Measurements from ENCODE around the gene EP400.
A peak's percentile ranks its signal among the peaks of the same experiment; 100 is the strongest.

Gene EP400

DNA sequence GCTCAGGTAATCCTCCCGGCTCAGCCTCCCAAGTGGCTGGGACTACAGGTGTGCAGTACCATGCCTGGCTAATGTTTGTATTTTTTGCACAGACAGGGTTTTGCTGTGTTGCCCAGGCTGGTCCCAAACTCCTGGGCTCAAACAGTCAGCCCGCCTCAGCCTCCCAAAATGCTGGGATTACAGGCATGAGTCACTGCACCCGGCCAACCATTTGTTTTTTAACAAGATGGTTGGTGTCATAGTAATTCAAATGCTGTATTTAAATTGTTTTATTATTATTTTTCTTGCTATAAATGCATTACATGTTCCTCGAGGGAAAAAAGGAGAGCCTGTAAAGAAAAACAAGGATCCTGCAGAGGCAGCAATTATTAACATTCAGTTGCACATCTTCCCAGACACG lies 83.9 kb downstream of the EP400 start:
- ChIA-PET POLR2A (no interaction called here), CTCF (interaction anchor here (0.7 kb wide), 1 partner anchor 11 kb away, joined by 3 read pairs; no protein-coding TSS in a partner anchor)
- H3K27ac ChIP-seq (ENCODE audit: extremely low read depth, low read depth, low read length): no peak overlapping the region

DNA sequence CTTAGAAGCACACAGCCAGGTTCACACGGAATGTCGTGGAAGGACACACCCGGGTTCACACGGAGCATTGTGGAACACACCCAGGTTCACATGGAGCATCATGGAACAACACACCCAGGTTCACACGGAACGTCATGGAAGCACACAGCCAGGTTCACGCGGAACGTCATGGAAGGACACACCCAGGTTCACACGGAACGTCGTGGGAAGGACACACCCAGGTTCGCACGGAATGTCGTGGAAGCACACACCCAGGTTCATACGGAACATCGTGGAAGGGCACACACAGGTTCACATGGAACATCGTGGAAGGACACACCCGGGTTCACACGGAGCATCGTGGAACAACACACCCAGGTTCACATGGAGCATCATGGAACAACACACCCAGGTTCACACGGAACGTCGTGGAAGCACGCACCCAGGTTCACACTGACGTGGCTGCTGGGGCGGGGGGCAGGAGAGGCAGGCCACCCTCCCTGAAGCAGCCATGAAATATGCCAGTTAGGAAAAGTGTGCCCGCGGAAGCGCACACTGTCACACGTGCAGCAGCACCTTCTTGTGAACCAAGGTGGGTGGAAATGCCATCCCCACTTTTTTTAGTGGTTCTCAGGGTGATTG lies 86.4 kb downstream of the EP400 start:
- Histone ChIP-seq H3K4me1 (ENCODE audit: control insufficient read depth, insufficient read depth, low read length) (no peaks in the 10 kb centered on the region), H3K27ac (ENCODE audit: extremely low read depth, low read depth, low read length) (no peak overlapping the region), H3K36me3 (ENCODE audit: control insufficient read depth in 2 of 2, insufficient read depth in 1 of 2, low read length in 2 of 2) (peaks cover 26 to 87% of the 10 kb centered on the region in 2 experiments), H3K9me3 (ENCODE audit: control insufficient read depth, insufficient read depth, low read depth, low read length) (no peaks in the 10 kb centered on the region), H3K4me3 (ENCODE audit: low read depth, low read length) (no peak overlapping the region)
- CTCF ChIA-PET: no interaction called here
- POLR2A ChIA-PET: no interaction called here
- no peak for TF ChIP-seq ZBTB48 (tag by site-specific recombination; IDR thresholded peaks at IDR 0.05)
- TF ChIP-seq ELK4 (IDR thresholded peaks at IDR 0.05; ENCODE audit: borderline replicate concordance, low read depth, low read length): no peak

More for the DNA sequence above, 83.9 kb downstream of the EP400 start:
- H3K9me3 ChIP-seq (ENCODE audit: control insufficient read depth, insufficient read depth, low read depth, low read length): no peaks in the 10 kb centered on the region
- H3K4me1 ChIP-seq (ENCODE audit: control insufficient read depth, insufficient read depth, low read length): no peaks in the 10 kb centered on the region
- H3K36me3 ChIP-seq (ENCODE audit: control insufficient read depth in 2 of 2, insufficient read depth in 1 of 2, low read length in 2 of 2): peaks cover 22 to 96% of the 10 kb centered on the region in 2 experiments
- no peak overlapping the region for H3K4me3 ChIP-seq (ENCODE audit: low read depth, low read length)
- TF ChIP-seq, protein P1, sequence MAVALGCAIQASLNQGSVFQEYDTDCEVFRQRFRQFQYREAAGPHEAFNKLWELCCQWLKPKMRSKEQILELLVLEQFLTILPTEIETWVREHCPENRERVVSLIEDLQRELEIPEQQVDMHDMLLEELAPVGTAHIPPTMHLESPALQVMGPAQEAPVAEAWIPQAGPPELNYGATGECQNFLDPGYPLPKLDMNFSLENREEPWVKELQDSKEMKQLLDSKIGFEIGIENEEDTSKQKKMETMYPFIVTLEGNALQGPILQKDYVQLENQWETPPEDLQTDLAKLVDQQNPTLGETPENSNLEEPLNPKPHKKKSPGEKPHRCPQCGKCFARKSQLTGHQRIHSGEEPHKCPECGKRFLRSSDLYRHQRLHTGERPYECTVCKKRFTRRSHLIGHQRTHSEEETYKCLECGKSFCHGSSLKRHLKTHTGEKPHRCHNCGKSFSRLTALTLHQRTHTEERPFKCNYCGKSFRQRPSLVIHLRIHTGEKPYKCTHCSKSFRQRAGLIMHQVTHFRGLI (tag by site-specific recombination; IDR thresholded peaks at IDR 0.05): peak; percentile 87
- TF ChIP-seq ZNF843 (tag by site-specific recombination; IDR thresholded peaks at IDR 0.05): no peak

DNA sequence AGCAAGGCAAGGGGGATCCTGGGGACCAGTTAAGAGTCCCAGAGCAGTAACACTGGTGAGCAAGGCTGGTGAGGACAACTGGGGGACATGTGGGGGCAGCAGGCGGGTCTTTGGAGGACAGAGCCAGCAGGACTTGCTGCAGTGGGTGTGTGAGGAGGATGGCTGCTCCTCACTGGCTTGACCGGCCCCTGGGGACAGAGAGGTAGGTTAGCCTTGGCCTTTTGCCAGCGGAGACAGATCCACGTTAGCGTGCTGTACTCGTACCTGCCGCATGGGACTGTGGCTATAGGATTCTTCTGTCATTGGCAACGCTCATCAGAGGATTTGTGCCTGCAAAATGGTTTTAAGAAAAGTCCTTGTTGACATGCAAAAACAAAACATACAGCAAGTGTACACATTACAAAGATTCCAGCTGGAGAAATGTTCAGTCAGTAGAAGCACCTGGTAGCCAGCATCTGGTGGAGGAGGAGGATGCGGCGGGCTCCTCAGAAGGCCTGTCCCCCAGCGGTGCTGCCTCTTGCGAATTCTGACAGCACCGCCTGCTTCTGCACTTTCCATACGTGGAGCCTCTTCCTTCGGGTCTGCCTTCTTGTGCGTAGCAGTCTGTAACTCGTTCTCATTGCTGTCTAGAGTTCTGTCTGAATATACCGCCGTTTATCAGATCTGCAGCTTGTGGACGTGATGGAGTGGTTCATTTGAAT lies 91.3 kb downstream of the EP400 start:
- Histone ChIP-seq H3K4me1 (ENCODE audit: control insufficient read depth, insufficient read depth, low read length) (no peaks in the 10 kb centered on the region), H3K27ac (ENCODE audit: extremely low read depth, low read depth, low read length) (no peak overlapping the region), H3K4me3 (ENCODE audit: low read depth, low read length) (no peak overlapping the region), H3K9me3 (ENCODE audit: control insufficient read depth, insufficient read depth, low read depth, low read length) (no peaks in the 10 kb centered on the region), H3K36me3 (ENCODE audit: control insufficient read depth in 2 of 2, insufficient read depth in 1 of 2, low read length in 2 of 2) (peaks cover 8 to 80% of the 10 kb centered on the region in 2 experiments; a peak in 2 of 3 replicates)
- ChIA-PET POLR2A (no interaction called here), CTCF (no interaction called here)
- no peak for TF ChIP-seq AEBP2 (tag by site-specific recombination; IDR thresholded peaks at IDR 0.05; ENCODE audit: borderline replicate concordance)

GRCh38 chr12:132043216-132043615 lies 93.5 kb downstream of the EP400 start:
- CTCF ChIA-PET: no interaction called here
- H3K27ac ChIP-seq (ENCODE audit: extremely low read depth, low read depth, low read length): no peak overlapping the region
- H3K36me3 ChIP-seq (ENCODE audit: control insufficient read depth in 2 of 2, insufficient read depth in 1 of 2, low read length in 2 of 2): peaks cover 4 to 68% of the 10 kb centered on the region in 2 experiments
- POLR2A ChIA-PET: no interaction called here
- H3K4me1 ChIP-seq (ENCODE audit: control insufficient read depth, insufficient read depth, low read length): no peaks in the 10 kb centered on the region
- TF ChIP-seq ZNF239 (tag by site-specific recombination; IDR thresholded peaks at IDR 0.05) (no peak), ZIC2 (tag by site-specific recombination; IDR thresholded peaks at IDR 0.05) (peak; percentile 39)
- no peak overlapping the region for H3K4me3 ChIP-seq (ENCODE audit: low read depth, low read length)
- H3K9me3 ChIP-seq (ENCODE audit: control insufficient read depth, insufficient read depth, low read depth, low read length): no peaks in the 10 kb centered on the region
